HG02840 (cell line): ENCODE measurements around the gene HYAL4.
A peak's percentile ranks its signal among the peaks of the same experiment; 100 is the strongest.
"Not testable (repeated sequence)": the region's sequence is repeated elsewhere in the genome, so short reads cannot be mapped to it uniquely, and the experiment has no call there.

Experiments
- ATAC-seq: cut with Tn5 transposase; IDR thresholded peaks from one replicate; pipeline ENCODE4 v1.9.1; 2021; ENCODE audit warnings: mild to moderate bottlenecking, moderate library complexity, moderate number of reproducible peaks; ENCODE audit not compliant: unreplicated experiment, low FRiP score

HYAL4 gene

DNA sequence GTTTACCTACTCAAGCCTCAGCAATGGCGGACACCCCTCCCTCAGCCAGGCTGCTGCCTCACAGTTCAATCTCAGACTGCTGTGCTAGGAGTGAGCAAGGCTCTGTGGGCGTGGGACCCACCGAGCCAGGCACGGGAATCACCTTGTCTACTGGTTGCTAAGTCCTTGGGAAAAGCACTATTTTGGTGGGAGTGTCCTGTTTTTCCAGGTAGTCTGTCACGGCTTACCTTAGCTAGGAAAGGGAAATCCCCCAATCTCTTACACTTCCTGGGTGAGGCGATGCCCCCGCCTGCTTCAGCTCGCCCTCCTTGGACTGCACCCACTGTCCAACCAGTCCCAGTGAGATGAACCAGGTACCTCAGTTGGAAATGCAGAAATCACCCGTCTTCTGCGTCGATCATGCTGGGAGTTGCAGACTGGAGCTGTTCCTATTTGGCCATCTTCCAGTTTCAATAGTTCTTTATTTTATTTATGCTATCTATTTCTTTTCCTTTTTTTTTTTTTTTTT, at the start of gene HYAL4:
Gene HYAL4 (plus strand): TSS at position 458 of the 508 bp plus-strand sequence. CDS start 23,105 bp downstream, outside the sequence.
- no peak for ATAC-seq

DNA sequence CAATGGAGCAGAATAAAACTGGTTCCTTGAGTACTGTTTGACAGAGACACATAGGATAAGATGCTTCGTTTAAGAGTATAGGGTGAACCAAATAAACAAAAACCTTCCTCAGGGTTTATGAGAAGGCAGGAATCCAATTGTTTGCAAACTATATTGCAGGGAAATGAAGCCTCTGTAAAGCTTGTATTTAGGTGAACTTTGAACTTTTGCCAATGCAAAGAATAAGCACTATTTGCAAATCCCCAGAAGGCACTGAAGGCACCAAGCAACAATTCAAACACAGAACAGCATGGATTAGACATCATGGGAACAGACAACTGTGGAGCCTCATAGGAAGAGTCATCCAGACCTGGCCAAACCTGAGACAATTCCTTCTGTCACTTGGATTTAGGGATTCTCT, 49.1 kb upstream of the HYAL4 start:
- ATAC-seq, result no peak

- no peak for ATAC-seq
These were observed 48.4 kb upstream of the HYAL4 start for GRCh38 chr7:123796568-123796967.

DNA sequence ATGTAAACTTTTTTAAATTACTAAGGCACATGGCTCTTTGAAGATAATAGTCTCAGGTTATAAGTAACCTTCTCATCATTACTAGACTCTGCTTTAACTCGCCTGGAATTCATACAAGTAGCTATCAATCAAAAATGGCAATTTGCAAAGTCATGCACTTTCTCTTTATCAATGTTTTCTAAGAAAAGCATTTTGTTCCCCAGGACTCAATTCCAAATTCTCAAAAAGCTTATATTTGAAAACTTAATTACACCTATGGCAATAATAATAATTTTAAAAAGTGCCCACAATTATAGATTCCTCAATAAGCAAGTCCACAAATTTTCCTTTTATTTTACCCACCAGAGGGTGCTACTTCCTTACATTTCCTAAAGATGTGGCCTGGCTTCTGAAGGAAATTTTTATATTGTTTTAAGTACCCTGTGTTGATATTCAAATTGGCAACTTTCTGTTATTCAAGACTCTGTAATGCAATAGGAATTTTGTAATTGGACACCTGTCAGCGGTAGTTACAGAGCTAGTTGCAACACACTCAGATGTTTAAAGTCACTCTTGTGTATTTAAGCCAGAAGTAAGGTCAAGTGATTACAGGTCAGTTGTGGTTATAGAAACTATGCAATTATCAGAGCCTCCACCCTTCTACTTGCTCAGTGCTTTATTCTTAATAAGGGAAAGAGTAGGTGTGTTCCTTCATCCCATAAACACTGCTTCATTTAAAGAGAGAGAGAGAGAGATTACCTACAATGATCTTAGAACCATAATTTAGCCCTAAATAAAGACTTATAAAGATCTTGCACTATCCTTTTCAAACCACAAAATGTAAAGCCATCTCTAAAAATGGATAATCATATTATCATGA, 47.1 kb upstream of the HYAL4 start:
- ATAC-seq, result no peak

- no peak for ATAC-seq
These were observed 46.3 kb upstream of the HYAL4 start for GRCh38 chr7:123798532-123799188.

DNA sequence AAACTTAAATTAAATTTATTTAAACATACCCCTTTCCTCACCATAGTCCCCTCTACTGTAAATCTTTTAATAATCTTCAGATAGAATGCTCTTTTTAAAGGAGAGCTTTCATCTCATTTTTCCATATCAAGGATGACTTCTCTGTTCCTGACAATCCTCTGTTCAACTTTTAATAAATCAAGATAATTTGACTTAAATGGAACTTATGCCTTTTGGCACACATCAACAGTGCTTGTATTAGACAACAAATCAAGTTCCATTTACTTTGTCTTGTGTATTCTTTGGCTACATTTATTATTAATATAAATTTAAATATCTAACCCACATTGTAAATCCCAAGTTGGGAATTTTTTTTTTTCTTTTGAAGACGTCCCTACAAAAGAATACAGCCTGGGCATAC, 42.7 kb upstream of the HYAL4 start:
- no peak for ATAC-seq

DNA sequence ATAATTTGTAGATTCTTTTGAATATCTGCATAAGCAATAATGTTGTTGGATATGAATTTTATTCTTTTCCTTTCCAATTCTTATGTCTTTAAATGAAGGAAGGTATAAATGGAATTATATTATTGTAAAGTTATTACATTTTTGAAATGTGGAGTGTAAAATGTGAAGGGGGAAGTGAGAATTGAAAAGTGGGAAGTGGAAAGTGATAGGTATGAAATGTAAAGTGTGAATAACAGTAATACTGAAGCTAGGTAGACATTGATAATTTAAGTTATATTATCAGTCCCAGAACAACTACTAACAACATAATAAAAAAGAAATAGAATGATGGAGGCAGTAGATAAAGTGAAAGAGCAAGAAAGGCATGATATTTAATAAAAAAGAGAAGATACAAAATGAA, 39.7 kb upstream of the HYAL4 start:
- no peak for ATAC-seq

DNA sequence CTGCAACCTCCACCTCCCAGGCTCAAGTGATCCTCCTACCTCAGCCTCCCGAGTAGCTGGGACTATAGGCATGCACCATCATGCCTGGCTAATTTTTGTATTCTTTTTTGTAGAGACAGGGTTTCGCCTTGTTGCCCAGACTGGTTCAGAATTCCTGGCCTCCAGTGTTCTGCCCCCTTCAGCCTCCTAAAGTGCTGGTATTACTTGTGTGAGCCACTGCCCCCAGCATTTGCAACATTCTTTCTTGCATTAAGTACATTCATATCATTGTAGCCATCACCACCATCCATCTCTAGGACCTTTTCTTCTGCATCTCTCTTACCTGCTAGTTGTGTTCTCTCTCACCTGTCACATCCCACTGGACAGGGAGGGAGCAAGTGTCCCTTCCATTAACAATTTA, 35.5 kb upstream of the HYAL4 start:
- no peak for ATAC-seq

DNA sequence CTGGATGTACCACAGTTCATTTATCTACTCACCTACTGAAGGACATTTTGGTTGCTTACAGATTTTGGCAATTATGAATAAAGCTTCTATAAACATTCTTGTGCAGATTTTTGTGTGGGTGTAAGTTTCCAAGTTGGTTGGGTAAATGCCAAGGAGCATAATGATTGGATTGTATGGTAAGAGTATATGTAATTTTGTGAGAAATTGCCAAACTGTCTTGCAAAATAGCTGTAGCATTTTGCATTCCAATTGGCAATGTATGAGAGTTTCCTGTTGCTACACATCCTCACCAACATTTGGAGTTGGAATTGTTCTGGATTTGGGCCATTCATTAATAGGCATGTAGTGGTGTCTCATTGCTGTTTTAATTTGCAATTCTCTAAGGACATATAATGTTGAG, 33.9 kb upstream of the HYAL4 start:
- ATAC-seq, result no peak

- no peak for ATAC-seq
These were observed 28.1 kb upstream of the HYAL4 start for GRCh38 chr7:123816916-123817315.

- ATAC-seq, result no peak
These were observed 26.0 kb upstream of the HYAL4 start for GRCh38 chr7:123819001-123819400.

DNA sequence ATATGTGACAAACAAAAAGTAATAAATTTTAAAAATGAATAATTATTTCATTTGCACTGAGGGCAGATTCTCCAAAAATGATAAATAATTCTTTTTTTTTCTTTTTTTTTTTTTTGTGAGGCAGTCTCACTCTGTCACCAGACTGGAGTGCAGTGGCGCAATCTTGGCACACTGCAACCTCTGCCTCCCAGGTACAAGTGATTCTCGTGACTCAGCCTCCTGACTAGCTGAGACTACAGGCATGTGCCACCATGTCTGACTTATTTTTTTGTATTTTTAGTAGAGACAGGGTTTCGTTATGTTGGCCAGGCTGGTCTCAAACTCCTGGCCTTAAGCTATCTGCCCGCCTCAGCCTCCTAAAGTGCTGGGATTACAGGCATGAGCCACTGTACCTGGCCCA, 25.2 kb upstream of the HYAL4 start:
- not testable (repeated sequence) for ATAC-seq

DNA sequence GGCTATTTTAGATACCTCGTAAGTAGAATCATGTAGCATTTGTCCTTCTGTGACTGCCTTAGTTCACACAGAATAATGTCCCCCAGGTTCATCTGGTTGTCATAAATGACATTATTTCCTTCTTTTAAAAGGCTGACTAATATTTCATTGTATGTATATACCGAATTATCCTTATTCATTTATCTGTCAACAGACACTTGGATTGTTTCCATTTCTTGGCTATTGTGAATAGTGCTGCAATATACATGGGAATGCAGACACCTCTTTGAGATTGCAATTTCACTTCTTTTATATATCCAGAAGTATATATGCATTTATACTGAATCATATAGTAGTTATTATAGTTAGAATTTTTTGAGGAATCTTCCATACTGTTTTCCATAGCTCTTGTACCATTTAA, 24.1 kb upstream of the HYAL4 start:
- ATAC-seq, result no peak

DNA sequence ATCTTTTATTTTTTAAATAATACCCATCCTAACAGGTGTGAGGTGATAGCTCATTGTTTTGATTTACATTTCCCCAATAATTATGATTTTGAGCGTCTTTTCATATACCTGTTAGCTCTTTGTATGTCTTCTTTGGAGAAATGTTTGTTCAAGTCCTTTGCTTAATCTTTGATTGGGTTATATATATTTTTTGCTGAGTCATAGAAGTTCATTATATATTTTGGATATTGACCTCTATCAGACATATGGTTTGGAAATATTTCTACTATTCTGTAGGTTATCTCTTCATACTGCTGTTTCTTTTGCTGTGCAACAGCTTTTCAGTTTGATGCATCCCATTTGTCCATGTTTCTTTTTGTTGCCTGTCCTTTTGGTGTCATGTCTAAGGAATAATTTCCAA, 23.6 kb upstream of the HYAL4 start:
- ATAC-seq, result no peak

DNA sequence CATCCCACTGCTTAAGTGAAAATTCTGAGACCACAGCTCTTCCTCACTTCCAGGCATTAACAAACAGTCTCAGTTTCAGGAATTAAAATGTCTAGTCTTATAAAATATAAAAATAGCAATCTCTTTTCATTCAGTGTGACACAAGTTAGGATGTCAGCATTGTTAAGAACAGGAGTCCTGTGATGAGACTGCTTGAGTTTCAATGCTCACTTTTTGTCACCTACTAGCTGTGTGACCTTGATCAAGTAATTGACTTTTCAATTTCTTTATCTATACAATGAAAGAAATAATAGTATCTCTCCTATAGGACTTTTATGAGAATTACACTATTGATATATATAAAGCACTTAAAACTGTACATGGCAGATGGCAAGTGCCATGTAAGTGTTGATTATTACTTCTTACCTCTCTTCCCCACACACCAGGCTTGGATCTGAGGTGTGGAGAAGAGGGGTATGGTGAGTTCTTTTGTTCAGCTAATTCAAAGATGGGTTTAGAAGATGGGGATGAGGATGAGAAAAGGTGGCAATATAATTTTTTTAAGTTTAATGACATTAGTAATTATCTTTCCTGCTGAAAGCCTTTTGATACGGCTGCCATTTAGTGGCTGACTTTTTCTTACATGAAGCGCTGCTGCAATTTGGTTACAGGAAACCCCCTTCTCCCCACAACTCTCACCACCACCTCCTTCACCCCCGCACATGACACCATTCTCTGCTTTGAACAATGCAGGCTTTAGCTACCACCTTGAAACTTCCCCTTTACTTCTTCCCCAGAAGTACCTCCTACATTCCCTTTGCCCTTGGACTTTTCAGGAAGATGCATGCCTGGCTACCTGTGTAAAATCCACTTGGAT, 20.8 kb upstream of the HYAL4 start:
- ATAC-seq, result peak; percentile 94

- ATAC-seq, result peak; percentile 31
These were observed 20.3 kb upstream of the HYAL4 start for GRCh38 chr7:123824754-123825067.

DNA sequence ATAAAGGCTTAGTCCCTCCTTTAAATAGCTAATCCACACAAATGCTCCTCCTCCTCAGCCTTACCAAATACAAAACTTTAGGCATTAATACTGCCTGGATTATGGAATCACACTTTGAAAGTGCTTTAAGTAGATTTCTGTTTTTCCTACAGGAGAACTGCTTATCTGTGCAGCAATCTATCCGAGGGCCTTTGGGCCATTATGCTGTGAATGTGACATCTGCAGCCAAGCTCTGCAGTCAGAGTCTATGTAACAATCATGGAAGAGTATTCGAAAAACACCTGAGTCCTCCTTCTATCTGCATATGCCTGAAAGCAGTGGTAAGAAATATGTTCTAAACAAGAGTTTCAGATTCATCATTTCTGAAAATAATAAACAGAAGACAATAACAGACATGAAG, 16.2 kb upstream of the HYAL4 start:
- no peak for ATAC-seq

GRCh38 chr7:123836656-123837055, 8.3 kb upstream of the HYAL4 start:
- no peak for ATAC-seq

GRCh38 chr7:123839106-123839505, 5.9 kb upstream of the HYAL4 start:
- ATAC-seq, result not testable (repeated sequence)

- ATAC-seq, result not testable (repeated sequence)
These were observed 827 bp upstream of the HYAL4 start for GRCh38 chr7:123844142-123844541.

DNA sequence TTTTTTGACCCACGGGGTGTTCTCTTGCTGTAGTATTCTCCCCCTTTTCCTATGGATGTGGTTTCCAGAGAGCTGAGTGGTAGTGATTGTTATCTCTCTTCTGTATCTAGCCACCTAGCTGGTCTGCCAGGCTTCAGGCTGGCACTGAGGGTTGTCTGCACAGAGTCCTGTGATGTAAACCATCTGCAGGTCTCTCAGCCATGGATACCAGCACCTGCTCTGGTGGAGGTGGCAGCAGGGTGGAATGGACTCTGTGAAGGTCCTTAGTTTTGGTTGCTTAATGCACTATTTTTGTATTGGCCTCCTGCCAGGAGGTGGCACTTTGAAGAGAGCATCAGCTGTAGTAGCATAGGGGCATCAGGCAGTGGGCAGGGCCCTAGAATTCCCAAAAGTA, 851 bp downstream of the HYAL4 start:
- ATAC-seq, result no peak
